HepG2 (cell line): ENCODE data around the gene GNPDA1. TPM values are rescaled to one million over a fixed set of nuclear protein-coding genes. Genes with fewer than 3 reads are reported as not detected.

Experiments used
- ATAC-seq: fragments of 200-7000 bp; cut with Tn5 transposase; 3 replicates; pipeline ENCODE4 v1.9.1; 2020; ENCODE audit warnings: mild to moderate bottlenecking, moderate library complexity
- BruUV-seq: library from RNA; stranded (reverse); fragments of 400-500 nt; replicated peaks from 2 replicates; lab custom pipeline; 2021; lab: Mats Ljungman, UMichigan
- CTCF ChIA-PET: fragments of 300-600 bp; formaldehyde crosslinking; extraction: SDS; loops from one replicate; lab custom pipeline; 2021; ENCODE audit warnings: low total read pairs, inconsistent platforms, low intra/inter-chr PET ratio; lab: Yijun Ruan, JAX
- POLR2A ChIA-PET: fragments of 350-600 bp; sonication (Branson Sonifier 250); formaldehyde crosslinking; loops from one replicate; lab custom pipeline; 2020; ENCODE audit warnings: antibody characterized with exemption, inconsistent platforms; lab: Yijun Ruan, JAX
- DNase-seq: peaks from one replicate; pipeline ENCODE4 v3.0.0-alpha.2; 2015; ENCODE audit warnings: low spot score
- FAIRE-seq: peaks from 3 replicates; lab custom pipeline; 2011; peaks lifted over from hg19 to GRCh38; lab: Jason Lieb, UNC
- H2AFZ ChIP-seq: one replicate; pipeline ENCODE4 v1.6.1; 2011; ENCODE audit warnings: low read length, inconsistent platforms
- H3K27ac ChIP-seq: fragments of 300-600 bp; 3 replicates; pipeline ENCODE4 v1.8.0; 2011; ENCODE audit warnings: mixed run types, mild to moderate bottlenecking, mixed read lengths, low read length, inconsistent platforms; ENCODE audit not compliant: insufficient read depth; ENCODE audit errors: extremely low read length
- H3K27me3 ChIP-seq, 2 experiments: fragments of 200-600 bp in 1 of 2; 2 replicates in 1 of 2; 3 replicates in 1 of 2; pipeline versions ENCODE4 v1.6.0 to v1.8.0; 2011; ENCODE audit warnings: low read length in 2 of 2, mild to moderate bottlenecking in 2 of 2, moderate library complexity in 2 of 2, inconsistent platforms in 1 of 2; ENCODE audit not compliant: insufficient read depth in 2 of 2, control insufficient read depth in 1 of 2
- H3K36me3 ChIP-seq, 2 experiments: fragments of 200-600 bp in 1 of 2; replicated peaks in 1 of 2; 2 replicates in 1 of 2; 3 replicates in 1 of 2; pipeline versions ENCODE4 v1.5.1 to v1.8.0; 2011; ENCODE audit warnings: low read length in 2 of 2, inconsistent platforms in 1 of 2; ENCODE audit not compliant: insufficient read depth in 2 of 2, control insufficient read depth in 1 of 2
- H3K4me1 ChIP-seq: 2 replicates; pipeline ENCODE4 v1.5.1; 2012; ENCODE audit warnings: low read length, inconsistent platforms; ENCODE audit not compliant: insufficient read depth
- H3K4me2 ChIP-seq: 2 replicates; pipeline ENCODE4 v1.6.0; 2011; ENCODE audit warnings: low read depth, low read length, inconsistent platforms
- H3K4me3 ChIP-seq, 3 experiments: fragments of 200-600 bp in 1 of 3; sonication (generic), shearing (Covaris generic) in 1 of 3; replicated peaks in 1 of 3; 2 replicates each; pipeline ENCODE4 v1.5.1; 2011 to 2016; ENCODE audit warnings: low read length in 3 of 3, inconsistent platforms in 2 of 3, low read depth in 2 of 3, mild to moderate bottlenecking in 2 of 3, control low read depth in 1 of 3, mixed read lengths in 1 of 3; ENCODE audit not compliant: insufficient read depth in 1 of 3
- H3K79me2 ChIP-seq: one replicate; pipeline ENCODE4 v1.6.1; 2011; ENCODE audit warnings: low read length, inconsistent platforms; ENCODE audit not compliant: insufficient read depth
- H3K9ac ChIP-seq: 2 replicates; pipeline ENCODE4 v1.6.0; 2011; ENCODE audit warnings: mild to moderate bottlenecking, low read depth, low read length, inconsistent platforms; ENCODE audit not compliant: insufficient read depth
- H3K9me3 ChIP-seq: 2 replicates; pipeline ENCODE4 v1.5.1; 2012; ENCODE audit warnings: mild to moderate bottlenecking, low read length
- H4K20me1 ChIP-seq: 2 replicates; pipeline ENCODE4 v1.6.0; 2011; ENCODE audit warnings: inconsistent platforms, mild to moderate bottlenecking, low read length, moderate library complexity; ENCODE audit not compliant: insufficient read depth
- NFE2 ChIP-seq: sonication (generic); formaldehyde crosslinking; IDR thresholded peaks from 2 replicates; pipeline ENCODE4 v1.4.0; 2020; ENCODE audit warnings: missing genetic modification reagents
- TARDBP ChIP-seq: sonication (generic); formaldehyde crosslinking; IDR thresholded peaks from 2 replicates; pipeline ENCODE4 v1.8.0; 2022; ENCODE audit warnings: mild to moderate bottlenecking, missing genetic modification reagents
- TEAD3 ChIP-seq: optimal IDR thresholded peaks from 2 replicates; pipeline ENCODE3; 2016; ENCODE audit warnings: borderline replicate concordance
- TP53 ChIP-seq: sonication (generic); formaldehyde crosslinking; conservative IDR thresholded peaks from 2 replicates; pipeline ENCODE4 v1.4.0; 2020; ENCODE audit warnings: missing genetic modification reagents
- ZNF644 ChIP-seq: IDR thresholded peaks from 2 replicates; pipeline ENCODE4 v1.6.1; 2016; ENCODE audit warnings: low read depth
- ZNF703 ChIP-seq: sonication (generic); formaldehyde crosslinking; IDR thresholded peaks from 2 replicates; pipeline ENCODE4 v1.5.1; 2020; ENCODE audit warnings: missing genetic modification reagents, mild to moderate bottlenecking, moderate library complexity, borderline replicate concordance
- WGBS: methylation state at CpG from one replicate; pipeline ENCODE4 v1.1.6; 2017; ENCODE audit warnings: low lambda C conversion rate; 5-methylcytosine and 5-hydroxymethylcytosine counted together
- in situ Hi-C: cut with HindIII; loops from 2 replicates; pipeline ENCODE4 v1.10.0; 2017; ENCODE audit warnings: low pct_unique_long_range_greater_than_20kb; ENCODE audit not compliant: extremely low pct_ligation_motif_present
- intact Hi-C: fragments of 100-400 bp; cut with micrococcal nuclease; formaldehyde crosslinking; loops from one replicate; pipeline ENCODE4 v1.10.0; 2022; ENCODE audit not compliant: unreplicated experiment
- polyA plus RNA-seq, 8 experiments: library from polyadenylated mRNA; depleted of rRNA in 3 of 8; stranded (reverse) in 7 of 8; unstranded in 1 of 8; fragments of >200 nt; fragmentation: Illumina TruSeq in 4 of 8; extraction: Trizol in 4 of 8; gene quantifications; 2 replicates each; pipeline versions ENCODE4 v1.2.1 to v1.2.3, GENCODE V29; 2011 to 2016; ENCODE audit warnings: low read depth in 4 of 8, missing spikeins in 1 of 8, mixed read lengths in 1 of 8; ENCODE audit not compliant: insufficient read depth in 1 of 8
- total RNA-seq, 5 experiments: library from RNA; depleted of rRNA; stranded (reverse); fragments of >200 nt; fragmentation: Illumina TruSeq; extraction: Trizol; gene quantifications; 2 replicates each; pipeline ENCODE4 v1.2.3, GENCODE V29; 2016; ENCODE audit warnings: low read depth in 1 of 5
- TF ChIP-seq, protein P1 (sequence below): sonication (generic); formaldehyde crosslinking; IDR thresholded peaks from 2 replicates; pipeline ENCODE4 v1.4.0; 2020; ENCODE audit warnings: missing genetic modification reagents

The GNPDA1 gene
- total and polyA plus RNA-seq, 2 of the 13 experiments (the other 11 are each of a cell fraction or from before 2014, with no cell fraction given), result 6.0 to 54.1 TPM

DNA sequence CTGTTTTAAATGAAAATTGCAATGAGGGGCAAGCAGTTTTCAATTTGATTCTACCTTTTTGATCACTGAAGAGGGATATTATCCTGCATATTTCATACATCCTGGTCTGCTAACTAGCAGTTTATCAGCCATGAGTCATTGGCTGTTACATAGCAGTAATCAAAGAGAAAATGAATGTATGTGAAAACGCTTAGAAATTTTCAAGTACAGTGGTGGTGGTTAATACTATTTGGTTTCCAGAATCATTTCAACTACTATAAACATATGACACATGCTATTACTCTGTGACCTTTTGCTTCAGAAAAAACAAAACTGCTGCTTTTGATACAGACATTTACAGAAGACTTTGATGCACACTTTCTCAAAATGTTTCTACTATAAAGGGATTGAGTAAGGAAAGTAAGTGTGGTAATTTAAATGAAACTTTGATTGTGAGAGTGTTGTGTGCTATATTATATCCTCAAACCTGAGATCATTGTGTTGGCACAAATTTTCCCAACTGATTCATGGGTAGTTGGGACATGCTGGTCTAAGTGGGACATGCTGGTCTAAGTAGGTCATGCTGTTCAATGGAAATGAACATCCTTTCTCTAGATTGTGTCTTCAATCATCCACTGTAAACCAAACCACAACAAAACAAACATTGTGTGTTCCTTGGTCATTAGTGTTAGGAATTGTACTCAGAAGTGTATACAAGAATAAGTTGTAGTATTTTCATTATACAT is 38.8 kb downstream of the GNPDA1 start:
- H4K20me1 ChIP-seq, result no peaks in the 10 kb centered on the region
- H3K79me2 ChIP-seq, result peaks cover 4% of the 10 kb centered on the region
- no peak overlapping the region for H3K27ac ChIP-seq
- H3K4me3 ChIP-seq, result no peak overlapping the region
- in situ Hi-C loops, result no loop called here
- POLR2A ChIA-PET, result no interaction called here
- no peaks in the 10 kb centered on the region for H3K9me3 ChIP-seq
- no TSS peak for BruUV-seq
- H3K27me3 ChIP-seq, result no peaks in the 10 kb centered on the region; a peak in 1 of 5 replicates
- peaks cover 23% of the 10 kb centered on the region for H3K4me1 ChIP-seq
- TF ChIP-seq TARDBP (CRISPR knock-in tag) (no peak), TEAD3 (CRISPR knock-in tag) (no peak), NFE2 (CRISPR knock-in tag) (no peak), ZNF703 (CRISPR knock-in tag) (no peak), TP53 (CRISPR knock-in tag) (no peak), ZNF644 (CRISPR knock-in tag) (no peak)
- TF ChIP-seq, protein P1, sequence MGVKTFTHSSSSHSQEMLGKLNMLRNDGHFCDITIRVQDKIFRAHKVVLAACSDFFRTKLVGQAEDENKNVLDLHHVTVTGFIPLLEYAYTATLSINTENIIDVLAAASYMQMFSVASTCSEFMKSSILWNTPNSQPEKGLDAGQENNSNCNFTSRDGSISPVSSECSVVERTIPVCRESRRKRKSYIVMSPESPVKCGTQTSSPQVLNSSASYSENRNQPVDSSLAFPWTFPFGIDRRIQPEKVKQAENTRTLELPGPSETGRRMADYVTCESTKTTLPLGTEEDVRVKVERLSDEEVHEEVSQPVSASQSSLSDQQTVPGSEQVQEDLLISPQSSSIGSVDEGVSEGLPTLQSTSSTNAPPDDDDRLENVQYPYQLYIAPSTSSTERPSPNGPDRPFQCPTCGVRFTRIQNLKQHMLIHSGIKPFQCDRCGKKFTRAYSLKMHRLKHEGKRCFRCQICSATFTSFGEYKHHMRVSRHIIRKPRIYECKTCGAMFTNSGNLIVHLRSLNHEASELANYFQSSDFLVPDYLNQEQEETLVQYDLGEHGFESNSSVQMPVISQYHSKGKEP (CRISPR knock-in tag), result no peak
- TF ChIP-seq, all 625 proteins: peak for 0
- CTCF ChIA-PET, result no interaction called here
- 94% methylated on average over 1 of the region's 1 CpG for WGBS
- no peak for ATAC-seq
- FAIRE-seq, result no peak
- Histone ChIP-seq H3K4me2 (no peak overlapping the region), H2AFZ (no peak overlapping the region), H3K36me3 (peaks cover 4 to 21% of the 10 kb centered on the region in 2 experiments; a peak in 3 of 5 replicates), H3K9ac (no peak overlapping the region)
- intact Hi-C loops, result no loop called here
- no peak for DNase-seq
